DOHH2 (cell line): Measurements from ENCODE around the gene DIP2B.

ENCODE experiments used
- EZH2phosphoT487 ChIP-seq: fragments of 200-600 bp; sonication (generic); IDR thresholded peaks from 2 replicates; pipeline ENCODE4 v1.6.1; 2017; ENCODE audit warnings: borderline replicate concordance, mild to moderate bottlenecking, antibody characterized with exemption, low read length, moderate library complexity, mixed read lengths
- TF ChIP-seq, protein P1 (sequence below): fragments of 200-600 bp; sonication (generic); IDR thresholded peaks from one replicate; pipeline ENCODE4 v1.5.1; 2014; ENCODE audit warnings: antibody characterized with exemption, mild to moderate bottlenecking, low read depth, low read length; ENCODE audit not compliant: poor library complexity, severe bottlenecking

DNA sequence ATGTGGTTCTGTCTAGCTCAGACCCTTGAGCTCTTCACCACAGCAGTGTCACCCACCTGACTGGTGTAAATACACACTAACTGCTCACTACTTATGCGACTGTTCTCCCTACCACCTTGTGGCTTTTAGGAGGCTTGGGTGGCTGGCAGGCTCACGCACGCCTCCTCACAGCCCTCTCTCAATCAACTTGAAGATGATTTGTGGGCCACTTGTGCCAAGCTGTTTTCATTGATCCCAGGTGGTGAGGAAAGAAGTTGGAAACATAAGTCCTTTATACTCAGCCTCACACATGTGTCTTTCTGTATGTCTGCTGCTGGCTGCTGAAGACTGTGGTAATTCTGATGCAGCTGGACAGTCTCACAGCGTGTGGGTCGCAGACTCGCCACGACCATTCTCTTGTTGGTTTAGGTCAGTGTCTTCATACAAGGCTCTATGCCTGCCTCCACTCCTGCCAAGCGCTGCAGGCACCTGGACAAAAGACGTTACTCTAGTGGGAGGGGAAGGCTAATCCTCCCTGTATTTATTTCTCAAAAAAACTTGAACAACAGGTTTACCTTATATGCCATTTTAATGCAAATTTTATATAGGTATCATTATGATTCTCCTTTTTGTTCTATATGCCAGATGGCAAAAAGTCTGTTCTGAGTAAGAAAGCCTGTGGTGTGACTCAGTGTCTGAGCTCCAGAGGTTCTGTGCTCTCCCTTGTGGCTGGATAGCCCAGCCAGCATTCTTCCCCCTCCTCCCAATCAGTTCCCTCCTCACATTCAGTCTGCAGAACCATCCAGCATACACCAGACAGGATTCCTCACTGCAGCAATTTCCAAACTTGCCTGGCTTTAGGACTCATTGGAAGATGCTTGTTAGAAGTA, 115.6 kb downstream of the DIP2B start:
- TF ChIP-seq, protein P1, sequence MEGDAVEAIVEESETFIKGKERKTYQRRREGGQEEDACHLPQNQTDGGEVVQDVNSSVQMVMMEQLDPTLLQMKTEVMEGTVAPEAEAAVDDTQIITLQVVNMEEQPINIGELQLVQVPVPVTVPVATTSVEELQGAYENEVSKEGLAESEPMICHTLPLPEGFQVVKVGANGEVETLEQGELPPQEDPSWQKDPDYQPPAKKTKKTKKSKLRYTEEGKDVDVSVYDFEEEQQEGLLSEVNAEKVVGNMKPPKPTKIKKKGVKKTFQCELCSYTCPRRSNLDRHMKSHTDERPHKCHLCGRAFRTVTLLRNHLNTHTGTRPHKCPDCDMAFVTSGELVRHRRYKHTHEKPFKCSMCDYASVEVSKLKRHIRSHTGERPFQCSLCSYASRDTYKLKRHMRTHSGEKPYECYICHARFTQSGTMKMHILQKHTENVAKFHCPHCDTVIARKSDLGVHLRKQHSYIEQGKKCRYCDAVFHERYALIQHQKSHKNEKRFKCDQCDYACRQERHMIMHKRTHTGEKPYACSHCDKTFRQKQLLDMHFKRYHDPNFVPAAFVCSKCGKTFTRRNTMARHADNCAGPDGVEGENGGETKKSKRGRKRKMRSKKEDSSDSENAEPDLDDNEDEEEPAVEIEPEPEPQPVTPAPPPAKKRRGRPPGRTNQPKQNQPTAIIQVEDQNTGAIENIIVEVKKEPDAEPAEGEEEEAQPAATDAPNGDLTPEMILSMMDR: no peak
- TF ChIP-seq EZH2phosphoT487: no peak
